ENCODE data around the gene GNAI2.

DNA sequence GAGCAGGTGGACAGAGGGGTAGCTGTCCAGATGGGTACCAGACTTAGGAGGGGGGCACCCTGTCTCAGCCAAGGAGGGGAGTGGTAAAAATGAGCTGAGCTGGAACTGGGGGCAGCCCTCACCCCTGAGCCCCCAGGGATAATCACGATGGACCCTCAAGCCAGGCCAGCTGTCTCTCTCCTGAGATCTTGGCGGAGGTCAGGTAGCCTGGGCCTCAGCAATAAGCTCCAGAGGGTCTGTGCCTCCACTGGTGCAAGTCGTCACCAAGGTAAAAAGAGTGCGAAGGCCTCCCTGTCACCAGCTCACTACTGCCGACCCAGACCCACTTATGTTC, 25.9 kb upstream of the GNAI2 start:
- TF ChIP-seq, protein P1, sequence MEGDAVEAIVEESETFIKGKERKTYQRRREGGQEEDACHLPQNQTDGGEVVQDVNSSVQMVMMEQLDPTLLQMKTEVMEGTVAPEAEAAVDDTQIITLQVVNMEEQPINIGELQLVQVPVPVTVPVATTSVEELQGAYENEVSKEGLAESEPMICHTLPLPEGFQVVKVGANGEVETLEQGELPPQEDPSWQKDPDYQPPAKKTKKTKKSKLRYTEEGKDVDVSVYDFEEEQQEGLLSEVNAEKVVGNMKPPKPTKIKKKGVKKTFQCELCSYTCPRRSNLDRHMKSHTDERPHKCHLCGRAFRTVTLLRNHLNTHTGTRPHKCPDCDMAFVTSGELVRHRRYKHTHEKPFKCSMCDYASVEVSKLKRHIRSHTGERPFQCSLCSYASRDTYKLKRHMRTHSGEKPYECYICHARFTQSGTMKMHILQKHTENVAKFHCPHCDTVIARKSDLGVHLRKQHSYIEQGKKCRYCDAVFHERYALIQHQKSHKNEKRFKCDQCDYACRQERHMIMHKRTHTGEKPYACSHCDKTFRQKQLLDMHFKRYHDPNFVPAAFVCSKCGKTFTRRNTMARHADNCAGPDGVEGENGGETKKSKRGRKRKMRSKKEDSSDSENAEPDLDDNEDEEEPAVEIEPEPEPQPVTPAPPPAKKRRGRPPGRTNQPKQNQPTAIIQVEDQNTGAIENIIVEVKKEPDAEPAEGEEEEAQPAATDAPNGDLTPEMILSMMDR (IDR thresholded peaks at IDR 0.05): no peak
- TF ChIP-seq POLR2A (IDR thresholded peaks at IDR 0.05): no peak
